ACC112 (cell line): ENCODE results near the gene FNBP1L.

ENCODE experiments used
- H2AFZ ChIP-seq: fragments of 200-600 bp; sonication (generic); one replicate; pipeline ENCODE4 v1.6.0; 2017; ENCODE audit warnings: antibody characterized with exemption, low read length; ENCODE audit not compliant: unreplicated experiment
- H3K27ac ChIP-seq: fragments of 200-600 bp; sonication (generic); 2 replicates; pipeline ENCODE4 v1.5.1; 2014; ENCODE audit warnings: low read depth, mild to moderate bottlenecking, antibody characterized with exemption, low read length, moderate library complexity
- H3K27me3 ChIP-seq: fragments of 200-600 bp; sonication (generic); 2 replicates; pipeline ENCODE4 v1.6.1; 2014; ENCODE audit warnings: mild to moderate bottlenecking, antibody characterized with exemption, low read length, moderate library complexity, mixed read lengths; ENCODE audit not compliant: insufficient read depth
- H3K36me3 ChIP-seq: fragments of 200-600 bp; sonication (generic); 2 replicates; pipeline ENCODE4 v1.6.1; 2016; ENCODE audit warnings: mild to moderate bottlenecking, antibody characterized with exemption, low read length, moderate library complexity, mixed read lengths; ENCODE audit not compliant: insufficient read depth
- H3K4me1 ChIP-seq: fragments of 200-600 bp; sonication (generic); one replicate; pipeline ENCODE4 v1.6.1; 2016; ENCODE audit warnings: low read length, mixed read lengths; ENCODE audit not compliant: insufficient read depth, unreplicated experiment, control insufficient read depth
- H3K4me3 ChIP-seq: fragments of 200-600 bp; sonication (generic); 2 replicates; pipeline ENCODE4 v1.5.1; 2014; ENCODE audit warnings: mild to moderate bottlenecking, low read depth, low read length
- H3K79me2 ChIP-seq: fragments of 200-600 bp; sonication (generic); one replicate; pipeline ENCODE4 v1.6.0; 2016; ENCODE audit warnings: low read length; ENCODE audit not compliant: control insufficient read depth, unreplicated experiment, insufficient read depth

The FNBP1L gene

DNA sequence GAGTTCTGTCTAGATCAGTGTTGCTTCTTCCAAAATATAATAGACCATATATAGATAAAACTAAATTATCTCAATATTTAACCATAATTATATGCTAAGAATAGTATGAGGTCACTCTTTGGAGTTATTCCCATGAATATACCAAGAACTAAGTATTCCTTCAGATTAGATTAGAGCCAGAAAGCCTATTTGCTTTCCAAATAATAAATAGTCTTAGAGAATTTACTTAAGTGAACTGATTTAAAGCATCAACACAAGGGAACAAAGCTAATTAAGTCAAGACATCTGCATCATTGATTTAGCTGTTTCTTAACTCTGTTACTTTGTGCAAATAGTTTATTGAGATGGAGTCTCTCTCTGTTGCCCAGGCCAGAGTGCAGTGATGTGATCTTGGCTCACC lies 35.7 kb downstream of the FNBP1L start:
- Histone ChIP-seq H2AFZ (no peak overlapping the region), H3K36me3 (no peaks in the 10 kb centered on the region), H3K27ac (no peak overlapping the region), H3K27me3 (no peaks in the 10 kb centered on the region), H3K79me2 (peaks cover 7% of the 10 kb centered on the region), H3K4me3 (no peak overlapping the region), H3K4me1 (no peaks in the 10 kb centered on the region)

DNA sequence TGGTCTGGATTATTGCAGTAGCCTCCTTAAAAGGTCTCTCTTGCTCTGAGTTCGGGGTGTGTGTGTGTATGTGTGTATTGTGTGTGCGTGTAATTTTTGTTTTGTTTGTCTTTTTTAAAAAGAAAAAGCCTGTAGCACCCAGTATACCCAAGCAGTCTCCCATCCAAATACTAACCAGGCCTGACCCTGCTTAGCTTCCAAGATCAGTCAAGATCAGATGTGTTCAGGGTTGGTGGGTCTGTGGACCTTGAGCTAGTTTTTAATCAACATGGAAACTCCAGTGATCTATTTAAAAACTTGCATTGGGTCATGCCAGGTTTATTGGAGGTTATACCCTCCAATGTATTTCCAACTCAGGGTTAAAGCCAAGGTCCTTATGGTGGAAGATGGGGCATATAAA lies 40.3 kb downstream of the FNBP1L start:
- no peak overlapping the region for H2AFZ ChIP-seq
- H3K27ac ChIP-seq: no peak overlapping the region
- H3K79me2 ChIP-seq: peaks cover 20% of the 10 kb centered on the region
- no peak overlapping the region for H3K4me3 ChIP-seq
- H3K4me1 ChIP-seq: no peaks in the 10 kb centered on the region
- no peaks in the 10 kb centered on the region for H3K27me3 ChIP-seq
- no peaks in the 10 kb centered on the region for H3K36me3 ChIP-seq

DNA sequence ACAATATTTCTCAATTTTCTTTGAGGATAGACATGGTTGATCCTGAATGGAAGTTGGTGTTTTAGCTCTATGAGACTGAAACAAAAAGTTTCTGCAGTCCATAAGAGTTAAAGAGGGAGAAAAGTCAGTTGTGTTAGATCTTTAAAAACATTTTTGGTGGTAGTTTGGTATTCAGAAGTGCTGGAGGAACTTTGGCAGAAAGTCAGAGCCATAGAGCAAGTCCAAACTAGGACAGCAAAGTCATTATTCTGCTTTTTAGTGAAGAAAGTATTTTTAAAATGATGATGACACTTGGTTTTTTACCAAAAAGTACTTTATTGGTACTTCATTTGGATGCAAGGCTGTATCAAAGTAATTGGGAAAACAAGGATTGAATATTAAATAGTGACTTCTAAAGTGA lies 41.8 kb downstream of the FNBP1L start:
- Histone ChIP-seq H3K4me3 (no peak overlapping the region), H3K4me1 (no peaks in the 10 kb centered on the region), H3K27me3 (no peaks in the 10 kb centered on the region), H3K27ac (no peak overlapping the region), H2AFZ (no peak overlapping the region), H3K36me3 (no peaks in the 10 kb centered on the region), H3K79me2 (peaks cover 26% of the 10 kb centered on the region)

DNA sequence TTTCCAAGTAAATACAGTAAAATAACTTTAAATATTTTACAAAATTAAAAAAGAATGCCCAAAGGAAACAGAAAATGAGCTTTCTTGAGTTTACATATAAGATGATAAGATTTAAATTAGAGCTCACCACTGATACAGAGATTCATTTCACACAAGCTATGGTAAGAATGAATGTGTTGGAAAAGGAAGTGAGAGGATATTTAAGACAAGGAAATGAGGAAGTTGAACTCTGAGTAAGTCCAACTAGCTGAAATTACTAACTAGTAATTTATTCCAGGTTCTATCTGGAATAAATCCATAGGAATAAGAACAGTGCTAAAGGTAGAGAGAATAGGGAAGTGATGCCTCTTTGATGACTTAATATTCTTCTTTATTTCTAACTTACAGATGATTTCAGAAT lies 42.4 kb downstream of the FNBP1L start:
- H3K36me3 ChIP-seq: no peaks in the 10 kb centered on the region
- H3K79me2 ChIP-seq: peaks cover 26% of the 10 kb centered on the region
- no peak overlapping the region for H2AFZ ChIP-seq

DNA sequence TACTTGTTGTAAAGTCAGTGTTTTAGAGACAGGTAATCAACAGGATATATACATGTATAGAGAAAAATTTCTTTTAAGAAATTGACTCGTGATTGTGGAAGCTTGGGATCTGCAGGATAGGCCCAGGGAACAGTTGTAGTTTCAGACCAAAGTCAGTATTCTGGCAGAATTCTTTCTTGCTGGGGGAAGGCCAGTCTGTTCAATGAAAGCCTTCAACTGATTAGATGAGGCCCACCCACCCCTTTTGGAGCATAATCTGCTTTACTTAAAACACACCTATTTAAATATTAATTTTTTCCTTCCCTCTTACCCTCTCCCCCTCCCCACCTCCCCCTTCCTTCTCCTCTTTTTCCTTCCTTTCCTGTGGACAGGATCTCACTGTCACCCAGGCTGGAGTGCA lies 48.0 kb downstream of the FNBP1L start:
- Histone ChIP-seq H3K79me2 (peaks cover 22% of the 10 kb centered on the region), H3K27me3 (no peaks in the 10 kb centered on the region), H3K27ac (no peak overlapping the region), H2AFZ (no peak overlapping the region), H3K4me1 (no peaks in the 10 kb centered on the region), H3K4me3 (no peak overlapping the region), H3K36me3 (no peaks in the 10 kb centered on the region)

More for the DNA sequence above, 42.4 kb downstream of the FNBP1L start:
- H3K27ac ChIP-seq: no peak overlapping the region
- no peaks in the 10 kb centered on the region for H3K4me1 ChIP-seq
- H3K27me3 ChIP-seq: no peaks in the 10 kb centered on the region
- H3K4me3 ChIP-seq: no peak overlapping the region

DNA sequence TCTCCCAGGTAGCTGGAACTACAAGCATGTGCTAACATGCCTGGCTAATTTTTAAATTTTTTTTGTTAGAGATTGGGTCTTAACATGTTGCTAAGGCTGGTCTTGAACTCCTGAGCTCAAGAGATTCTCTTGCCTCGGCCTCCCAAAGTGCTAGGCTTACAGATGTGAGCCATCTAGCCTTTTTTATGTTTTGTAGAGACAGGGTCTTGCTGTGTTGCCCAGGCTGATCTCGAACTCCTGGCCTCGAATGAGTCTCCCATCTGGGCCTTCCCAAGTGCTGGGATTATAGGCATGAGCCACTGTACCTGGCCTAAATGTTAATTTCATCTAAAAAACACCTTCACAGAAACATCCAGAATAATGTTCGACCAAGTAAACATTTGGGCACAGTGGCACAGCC lies 48.6 kb downstream of the FNBP1L start:
- Histone ChIP-seq H3K79me2 (peaks cover 18% of the 10 kb centered on the region), H3K27ac (no peak overlapping the region)

DNA sequence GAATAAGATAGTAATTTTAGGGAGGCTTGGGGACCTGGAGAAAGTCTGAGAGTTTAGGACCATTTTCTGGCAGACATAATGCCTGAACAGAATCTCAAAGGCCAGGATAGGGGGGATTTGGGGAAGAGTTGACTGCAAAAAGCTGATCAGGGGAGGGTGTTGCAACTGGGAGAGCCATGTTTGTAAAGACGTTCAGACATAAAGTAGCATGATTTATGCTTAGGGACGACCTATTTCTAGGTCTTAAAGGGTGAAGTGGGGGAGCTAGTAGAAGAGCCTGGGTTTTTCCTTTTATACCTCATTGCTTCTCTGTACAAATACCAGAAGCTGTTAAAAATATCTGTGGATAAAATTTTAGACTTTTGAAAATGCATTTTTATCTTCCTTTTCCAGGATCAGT lies 51.2 kb downstream of the FNBP1L start:
- Histone ChIP-seq H3K27ac (no peak overlapping the region), H3K27me3 (no peaks in the 10 kb centered on the region), H3K4me3 (no peak overlapping the region), H3K4me1 (no peaks in the 10 kb centered on the region), H3K79me2 (peaks cover 10% of the 10 kb centered on the region), H3K36me3 (no peaks in the 10 kb centered on the region), H2AFZ (no peak overlapping the region)

More for the DNA sequence above, 48.6 kb downstream of the FNBP1L start:
- H3K36me3 ChIP-seq: no peaks in the 10 kb centered on the region
- no peaks in the 10 kb centered on the region for H3K4me1 ChIP-seq
- no peak overlapping the region for H2AFZ ChIP-seq
- H3K4me3 ChIP-seq: no peak overlapping the region
- H3K27me3 ChIP-seq: no peaks in the 10 kb centered on the region

DNA sequence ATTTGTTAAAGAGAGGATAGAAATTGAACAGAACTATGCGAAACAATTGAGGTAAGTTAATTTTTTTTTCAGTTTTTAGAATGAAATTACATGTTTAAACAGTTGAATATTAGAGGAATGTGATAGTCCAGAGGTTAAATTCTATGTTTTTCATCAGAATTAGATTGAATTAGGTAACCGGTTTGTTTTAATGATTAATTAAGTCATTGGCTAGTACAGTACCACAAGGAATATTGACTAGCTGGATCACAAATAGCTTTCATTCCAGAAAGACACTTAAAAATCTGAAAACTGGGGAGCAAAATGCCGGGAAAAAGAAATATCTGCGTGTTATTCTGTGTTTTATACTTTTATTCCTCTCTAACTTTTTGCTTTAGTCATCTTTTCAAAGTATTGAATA lies 51.6 kb downstream of the FNBP1L start:
- no peak overlapping the region for H3K27ac ChIP-seq
- no peaks in the 10 kb centered on the region for H3K4me1 ChIP-seq
- no peaks in the 10 kb centered on the region for H3K27me3 ChIP-seq
- H3K4me3 ChIP-seq: no peak overlapping the region
- no peak overlapping the region for H2AFZ ChIP-seq
- H3K79me2 ChIP-seq: peaks cover 9% of the 10 kb centered on the region
- no peaks in the 10 kb centered on the region for H3K36me3 ChIP-seq

DNA sequence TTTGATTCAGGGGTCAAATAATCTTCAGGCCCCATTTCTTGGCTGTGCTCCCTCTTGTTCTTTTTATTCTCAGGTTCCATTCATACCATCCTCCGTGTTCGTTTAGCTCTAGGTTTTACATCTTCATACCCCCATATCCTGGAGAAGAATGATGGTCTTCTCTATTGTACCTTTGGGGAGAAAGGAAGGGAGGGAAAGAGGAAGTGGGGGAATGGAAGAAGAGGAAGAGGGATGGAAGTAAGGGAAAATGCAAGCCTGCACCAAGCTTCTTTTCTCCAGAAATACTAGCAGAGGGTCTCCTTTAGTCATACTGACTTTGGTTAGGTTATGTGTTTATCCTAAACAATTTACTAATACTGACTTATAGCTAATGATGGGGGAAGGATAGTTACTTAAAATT lies 52.4 kb downstream of the FNBP1L start:
- H3K27me3 ChIP-seq: no peaks in the 10 kb centered on the region
- no peak overlapping the region for H3K27ac ChIP-seq
- H2AFZ ChIP-seq: no peak overlapping the region
- no peaks in the 10 kb centered on the region for H3K36me3 ChIP-seq
- H3K4me3 ChIP-seq: no peak overlapping the region
- no peaks in the 10 kb centered on the region for H3K4me1 ChIP-seq
- peaks cover 9% of the 10 kb centered on the region for H3K79me2 ChIP-seq

DNA sequence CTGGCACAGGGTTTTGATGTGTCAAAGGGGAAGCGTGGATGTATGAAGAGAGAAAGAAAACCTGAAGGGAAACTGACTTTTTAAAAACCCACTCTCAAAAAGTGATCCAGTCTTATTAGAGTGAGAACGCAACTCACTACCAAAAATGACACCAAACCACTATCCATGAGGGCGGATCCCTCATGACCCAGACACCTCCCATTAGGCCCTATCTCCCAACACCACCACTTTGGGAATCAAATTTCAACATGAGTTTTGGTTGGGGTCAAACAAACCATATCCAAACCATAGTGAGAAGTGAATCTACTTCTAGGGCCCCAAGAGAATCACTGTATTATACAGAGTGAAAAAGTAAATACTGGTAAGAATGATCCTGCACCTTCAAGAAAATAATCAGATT lies 53.5 kb downstream of the FNBP1L start:
- Histone ChIP-seq H2AFZ (no peak overlapping the region), H3K27me3 (no peaks in the 10 kb centered on the region), H3K27ac (no peak overlapping the region), H3K79me2 (peaks cover 9% of the 10 kb centered on the region), H3K4me3 (no peak overlapping the region), H3K36me3 (no peaks in the 10 kb centered on the region), H3K4me1 (no peaks in the 10 kb centered on the region)

DNA sequence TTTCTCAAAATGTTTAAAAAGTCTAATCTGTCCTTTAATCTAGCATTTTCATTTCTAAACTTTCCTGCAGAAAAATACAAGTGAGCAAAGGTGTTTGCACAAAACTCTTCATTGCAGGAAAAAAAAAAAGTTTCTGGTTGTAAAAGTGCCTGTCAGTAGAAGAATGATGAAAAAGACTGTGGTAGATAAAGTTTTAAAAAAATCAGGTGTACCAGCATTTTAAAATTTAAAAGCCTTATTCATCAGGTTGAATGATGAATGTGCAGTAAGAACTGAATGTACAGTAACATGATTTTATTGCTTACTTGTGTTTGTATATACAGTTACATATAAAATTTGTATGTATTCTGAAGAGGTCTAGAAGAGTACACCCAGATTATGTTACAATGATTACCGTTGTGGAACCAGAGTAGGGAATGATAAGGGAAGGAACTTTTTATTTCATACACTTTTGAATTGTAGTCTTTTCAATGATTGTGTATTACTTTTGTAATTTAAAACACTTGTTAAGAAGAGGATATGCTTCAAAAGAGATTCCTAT lies 54.0 kb downstream of the FNBP1L start:
- no peak overlapping the region for H2AFZ ChIP-seq
- no peaks in the 10 kb centered on the region for H3K36me3 ChIP-seq
- H3K4me1 ChIP-seq: no peaks in the 10 kb centered on the region
- no peak overlapping the region for H3K4me3 ChIP-seq
- H3K27ac ChIP-seq: no peak overlapping the region
- peaks cover 6% of the 10 kb centered on the region for H3K79me2 ChIP-seq
- H3K27me3 ChIP-seq: no peaks in the 10 kb centered on the region
